Naive B cell (primary cell): ENCODE data around the gene PKHD1. TPM values are rescaled to one million over a fixed set of nuclear protein-coding genes. Genes with fewer than 3 reads are reported as not detected.
"Not testable (repeated sequence)": the region's sequence is repeated elsewhere in the genome, so short reads cannot be mapped to it uniquely, and the experiment has no call there.

Experiments
- ATAC-seq, 2 donors: fragments of 150-1000 bp; cut with Tn5 transposase; 2 replicates each; pipeline ENCODE4 v1.10.0; 2021; ENCODE audit warnings: low read depth in 2 of 2, mild to moderate bottlenecking in 2 of 2, moderate library complexity in 2 of 2
- DNase-seq: peaks from one replicate; pipeline ENCODE4 v3.0.0; 2022
- H3K27ac Mint-ChIP-seq, 6 donors: one replicate each; pipeline ENCODE4 v1.8.0; 2020 to 2022; ENCODE audit warnings: mild to moderate bottlenecking in 6 of 6, mixed read lengths in 6 of 6, moderate library complexity in 5 of 6, inconsistent platforms in 2 of 6
- H3K27me3 Mint-ChIP-seq, 3 donors: one replicate each; pipeline ENCODE4 v1.8.0; 2021 to 2022; ENCODE audit warnings: mixed read lengths in 3 of 3, mild to moderate bottlenecking in 1 of 3
- H3K36me3 Mint-ChIP-seq, 2 donors: one replicate each; pipeline ENCODE4 v1.8.0; 2020 to 2022; ENCODE audit warnings: mixed read lengths in 2 of 2, inconsistent platforms in 1 of 2, mild to moderate bottlenecking in 1 of 2
- H3K4me1 Mint-ChIP-seq, 3 donors: one replicate each; pipeline ENCODE4 v1.8.0; 2020 to 2022; ENCODE audit warnings: mixed read lengths in 3 of 3, inconsistent platforms in 1 of 3, mild to moderate bottlenecking in 1 of 3, moderate library complexity in 1 of 3
- H3K4me3 Mint-ChIP-seq, 8 donors: one replicate each; pipeline ENCODE4 v1.8.0; 2020 to 2022; ENCODE audit warnings: mild to moderate bottlenecking in 8 of 8, mixed read lengths in 8 of 8, moderate library complexity in 8 of 8, inconsistent platforms in 2 of 8
- H3K9me3 Mint-ChIP-seq, 7 donors: one replicate each; pipeline ENCODE4 v1.8.0; 2020 to 2022; ENCODE audit warnings: mixed read lengths in 7 of 7, mild to moderate bottlenecking in 5 of 7, inconsistent platforms in 2 of 7, moderate library complexity in 1 of 7
- polyA plus RNA-seq, 6 donors: library from polyadenylated mRNA; unstranded; fragments of 300-500 nt; fragmentation: Illumina TruSeq; gene quantifications; one replicate each; pipeline ENCODE4 v1.2.3, GENCODE V29; 2021; ENCODE audit warnings: low read depth in 6 of 6

PKHD1 gene
- polyA plus RNA-seq, 6 donors from 2014 or later = not detected

- H3K4me1 Mint-ChIP-seq = no peaks in the 10 kb centered on the region
- no peak overlapping the region for H3K4me3 Mint-ChIP-seq
- H3K27me3 Mint-ChIP-seq = peaks cover 0 to 5% (median 0%) of the 10 kb centered on the region in 3 donors
Observed at GRCh38 chr6:51989789-51990188, 97.6 kb downstream of the PKHD1 start.

DNA sequence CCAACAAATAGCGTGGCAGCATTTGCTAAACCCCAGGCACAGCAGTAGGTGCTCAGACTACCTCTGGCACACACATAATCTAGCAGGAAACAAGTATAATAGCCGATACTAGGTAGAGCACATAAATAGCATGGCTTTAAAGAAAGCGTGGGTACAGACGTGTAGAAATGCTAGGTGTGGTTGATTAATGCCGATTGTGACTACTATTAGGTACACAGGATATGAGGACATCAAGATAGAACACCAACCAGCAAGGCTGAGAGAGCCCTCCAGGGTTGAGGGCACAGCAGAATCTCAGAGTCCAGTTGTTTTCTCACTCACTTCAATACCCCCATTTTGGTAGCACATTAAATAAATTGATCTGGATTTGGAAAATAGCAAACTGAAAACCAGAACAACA is 100.5 kb downstream of the PKHD1 start:
- DNase-seq (no peak), ATAC-seq (no peak)
- H3K4me1 Mint-ChIP-seq = no peaks in the 10 kb centered on the region
- no peak overlapping the region for H3K27ac Mint-ChIP-seq
- H3K4me3 Mint-ChIP-seq = no peak overlapping the region
- peaks cover 0 to 14% (median 3%) of the 10 kb centered on the region in 7 donors for H3K9me3 Mint-ChIP-seq
- H3K27me3 Mint-ChIP-seq = peaks cover 0 to 9% (median 0%) of the 10 kb centered on the region in 3 donors
- H3K36me3 Mint-ChIP-seq = no peaks in the 10 kb centered on the region

More at GRCh38 chr6:51989789-51990188, 97.6 kb downstream of the PKHD1 start:
- peaks cover 0 to 14% (median 3%) of the 10 kb centered on the region in 7 donors for H3K9me3 Mint-ChIP-seq
- H3K36me3 Mint-ChIP-seq = no peaks in the 10 kb centered on the region
- DNase-seq (no peak), ATAC-seq (no peak)
- peak overlapping the region in 1 of 6 donors; percentile 69 for H3K27ac Mint-ChIP-seq

DNA sequence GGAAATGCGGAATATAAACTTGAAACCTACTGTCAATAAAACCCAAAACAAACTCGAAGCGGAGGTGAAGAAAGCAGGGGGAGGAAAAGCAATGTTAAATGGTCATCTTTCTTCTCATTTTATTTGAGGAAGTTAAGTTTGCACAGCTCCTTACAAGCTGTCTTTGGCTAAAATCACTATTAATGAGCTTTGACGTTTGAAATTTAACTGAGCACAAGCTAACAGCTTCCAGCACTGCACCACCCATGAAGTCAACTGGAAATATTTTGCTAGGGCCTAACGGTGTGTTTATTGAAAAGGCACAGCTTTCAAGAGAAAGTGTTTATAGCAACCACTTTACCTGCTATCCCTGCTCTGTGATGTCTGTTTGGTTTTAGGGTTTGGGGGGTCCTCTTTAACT is 103.8 kb downstream of the PKHD1 start:
- Mint-ChIP-seq H3K4me3 (no peak overlapping the region), H3K36me3 (no peaks in the 10 kb centered on the region), H3K27ac (no peak overlapping the region), H3K4me1 (no peaks in the 10 kb centered on the region), H3K9me3 (peaks cover 0 to 8% (median 0%) of the 10 kb centered on the region in 7 donors), H3K27me3 (peaks cover 0 to 12% (median 0%) of the 10 kb centered on the region in 3 donors)
- ATAC-seq (no peak), DNase-seq (no peak)

DNA sequence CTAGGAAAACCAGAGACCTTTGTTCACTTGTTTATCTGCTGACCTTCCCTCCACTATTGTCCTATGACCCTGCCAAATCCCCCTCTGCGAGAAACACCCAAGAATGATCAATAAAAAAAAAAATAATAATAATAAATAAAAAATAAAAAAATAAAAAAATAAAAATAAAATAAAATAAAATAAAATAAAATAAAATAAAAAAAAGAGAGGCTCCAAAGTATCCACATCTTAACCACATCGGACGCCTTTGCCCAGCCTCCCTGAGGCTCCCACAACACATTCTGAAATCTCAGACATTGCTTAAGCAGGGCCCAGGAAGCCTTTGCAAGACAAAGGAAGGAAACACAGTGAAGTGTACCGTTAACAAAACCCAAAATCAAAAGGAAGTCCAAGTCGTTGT is 104.7 kb downstream of the PKHD1 start:
- Mint-ChIP-seq H3K27ac (peak overlapping the region in 1 of 6 donors; percentile 33), H3K27me3 (peaks cover 0 to 12% (median 0%) of the 10 kb centered on the region in 3 donors)
- not testable (repeated sequence) for H3K36me3 Mint-ChIP-seq, ATAC-seq, DNase-seq, H3K4me1 Mint-ChIP-seq, H3K9me3 Mint-ChIP-seq, H3K4me3 Mint-ChIP-seq

- Mint-ChIP-seq H3K9me3 (peaks cover 0 to 8% (median 0%) of the 10 kb centered on the region in 7 donors), H3K4me1 (no peaks in the 10 kb centered on the region), H3K27ac (no peak overlapping the region), H3K4me3 (no peak overlapping the region), H3K36me3 (no peaks in the 10 kb centered on the region), H3K27me3 (peaks cover 6 to 9% (median 8%) of the 10 kb centered on the region in 3 donors)
- ATAC-seq = no peak
- no peak for DNase-seq
Observed at GRCh38 chr6:51976374-51976773, 111.0 kb downstream of the PKHD1 start.

- no peak for DNase-seq
- Mint-ChIP-seq H3K27me3 (peaks cover 5 to 25% (median 6%) of the 10 kb centered on the region in 3 donors), H3K36me3 (no peaks in the 10 kb centered on the region), H3K9me3 (peaks cover 0 to 6% (median 0%) of the 10 kb centered on the region in 7 donors), H3K4me3 (peak overlapping the region in 1 of 8 donors; percentile 47), H3K4me1 (no peaks in the 10 kb centered on the region), H3K27ac (no peak overlapping the region)
- ATAC-seq = no peak
Observed at GRCh38 chr6:51972659-51973058, 114.8 kb downstream of the PKHD1 start.

DNA sequence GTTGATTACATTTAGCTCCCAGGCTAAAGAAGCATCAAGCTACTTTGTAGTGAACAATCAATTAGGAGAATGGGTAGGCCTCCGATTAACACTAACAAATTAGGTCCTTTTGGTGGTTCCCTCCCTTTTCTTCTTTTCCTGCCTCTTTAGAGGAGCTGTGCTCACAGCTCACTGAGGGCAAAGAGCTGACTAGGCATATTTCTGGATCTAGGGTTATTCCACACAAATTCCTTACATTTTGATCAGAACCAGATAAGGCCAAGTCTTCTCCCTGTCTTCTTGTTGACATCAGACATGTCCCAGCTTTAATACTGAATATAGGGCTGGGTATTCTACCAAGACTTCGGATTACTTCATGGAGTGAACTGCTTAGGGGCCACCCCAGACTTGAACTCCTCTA is 119.1 kb downstream of the PKHD1 start:
- H3K4me1 Mint-ChIP-seq = no peaks in the 10 kb centered on the region
- DNase-seq = no peak
- peaks cover 0 to 8% (median 3%) of the 10 kb centered on the region in 7 donors for H3K9me3 Mint-ChIP-seq
- ATAC-seq = no peak
- H3K36me3 Mint-ChIP-seq = no peaks in the 10 kb centered on the region
- H3K4me3 Mint-ChIP-seq = no peak overlapping the region
- H3K27ac Mint-ChIP-seq = no peak overlapping the region
- peaks cover 21 to 50% (median 24%) of the 10 kb centered on the region in 3 donors for H3K27me3 Mint-ChIP-seq

GRCh38 chr6:51965222-51965801 is 122.1 kb downstream of the PKHD1 start:
- Mint-ChIP-seq H3K4me3 (no peak overlapping the region), H3K36me3 (no peaks in the 10 kb centered on the region), H3K27ac (no peak overlapping the region), H3K27me3 (peaks cover 16 to 30% (median 26%) of the 10 kb centered on the region in 3 donors), H3K4me1 (no peaks in the 10 kb centered on the region), H3K9me3 (peaks cover 0 to 5% (median 0%) of the 10 kb centered on the region in 7 donors)
- ATAC-seq (no peak), DNase-seq (no peak)

DNA sequence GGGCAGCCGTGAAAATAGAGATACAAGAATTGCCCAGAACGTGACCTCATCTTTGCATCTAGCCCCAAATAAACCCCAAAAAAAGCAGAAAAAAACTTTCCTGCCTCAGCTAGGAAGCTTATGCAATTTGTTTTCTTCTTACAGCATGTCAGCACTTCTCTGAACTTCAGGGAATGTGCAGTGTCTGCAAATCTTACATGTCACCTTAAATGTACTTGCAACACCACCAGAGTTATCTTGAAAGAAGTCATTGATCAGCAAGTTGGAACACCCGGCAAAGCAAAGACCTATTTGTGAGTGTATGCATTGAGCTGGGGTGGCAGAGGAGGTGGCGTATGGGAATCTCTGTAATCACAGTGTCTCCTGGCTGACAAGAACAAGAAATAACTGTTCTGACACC is 123.4 kb downstream of the PKHD1 start:
- no peak for DNase-seq
- H3K27me3 Mint-ChIP-seq = peaks cover 16 to 30% (median 26%) of the 10 kb centered on the region in 3 donors
- no peak for ATAC-seq

DNA sequence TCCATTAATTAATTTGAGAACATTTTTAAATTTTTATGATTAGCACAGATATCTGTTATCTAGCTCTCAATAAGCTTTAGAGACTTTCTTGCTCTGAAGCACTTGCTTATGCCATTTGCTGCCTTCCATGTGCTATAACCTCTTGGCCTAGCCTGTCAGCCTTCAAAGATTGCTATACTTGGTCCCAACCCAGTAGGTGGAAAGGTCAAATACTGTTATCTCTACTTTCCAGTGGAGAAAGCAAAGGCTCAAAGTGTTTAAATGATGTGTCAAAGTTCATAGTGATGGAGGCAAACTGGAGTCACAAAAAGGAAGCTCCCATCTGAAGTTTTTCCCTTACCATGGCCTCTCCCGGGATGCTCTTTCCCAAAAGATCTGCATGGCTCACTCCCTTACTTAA is 125.1 kb downstream of the PKHD1 start:
- Mint-ChIP-seq H3K27ac (no peak overlapping the region), H3K4me3 (no peak overlapping the region), H3K27me3 (peaks cover 16 to 30% (median 26%) of the 10 kb centered on the region in 3 donors), H3K36me3 (no peaks in the 10 kb centered on the region), H3K9me3 (peaks cover 0 to 5% (median 0%) of the 10 kb centered on the region in 7 donors), H3K4me1 (no peaks in the 10 kb centered on the region)
- DNase-seq (no peak), ATAC-seq (no peak)

More for the DNA sequence above, 123.4 kb downstream of the PKHD1 start:
- no peaks in the 10 kb centered on the region for H3K36me3 Mint-ChIP-seq
- H3K4me3 Mint-ChIP-seq = no peak overlapping the region
- no peak overlapping the region for H3K27ac Mint-ChIP-seq
- H3K9me3 Mint-ChIP-seq = peaks cover 0 to 5% (median 0%) of the 10 kb centered on the region in 7 donors
- H3K4me1 Mint-ChIP-seq = no peaks in the 10 kb centered on the region

DNA sequence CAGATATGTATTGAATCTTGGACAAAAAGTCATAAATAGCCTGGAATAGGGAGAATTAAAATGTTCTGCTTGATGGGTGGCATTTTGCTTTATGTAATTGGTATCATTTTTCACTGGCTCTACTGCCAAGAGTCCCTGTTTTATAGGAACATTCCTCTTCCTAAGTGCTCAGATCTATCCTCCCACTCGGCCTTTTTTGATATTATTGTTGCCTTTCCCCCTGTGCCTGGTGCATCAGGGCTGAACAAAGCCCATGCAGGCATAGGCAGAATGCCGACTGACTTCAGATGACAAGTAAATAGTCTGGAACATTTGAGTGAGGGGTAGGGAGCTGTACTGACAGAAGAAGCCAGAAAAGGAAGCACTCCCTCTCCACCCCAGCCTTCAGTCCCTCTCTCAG is 127.0 kb downstream of the PKHD1 start:
- Mint-ChIP-seq H3K27me3 (peaks cover 5 to 18% (median 14%) of the 10 kb centered on the region in 3 donors), H3K27ac (no peak overlapping the region)

DNA sequence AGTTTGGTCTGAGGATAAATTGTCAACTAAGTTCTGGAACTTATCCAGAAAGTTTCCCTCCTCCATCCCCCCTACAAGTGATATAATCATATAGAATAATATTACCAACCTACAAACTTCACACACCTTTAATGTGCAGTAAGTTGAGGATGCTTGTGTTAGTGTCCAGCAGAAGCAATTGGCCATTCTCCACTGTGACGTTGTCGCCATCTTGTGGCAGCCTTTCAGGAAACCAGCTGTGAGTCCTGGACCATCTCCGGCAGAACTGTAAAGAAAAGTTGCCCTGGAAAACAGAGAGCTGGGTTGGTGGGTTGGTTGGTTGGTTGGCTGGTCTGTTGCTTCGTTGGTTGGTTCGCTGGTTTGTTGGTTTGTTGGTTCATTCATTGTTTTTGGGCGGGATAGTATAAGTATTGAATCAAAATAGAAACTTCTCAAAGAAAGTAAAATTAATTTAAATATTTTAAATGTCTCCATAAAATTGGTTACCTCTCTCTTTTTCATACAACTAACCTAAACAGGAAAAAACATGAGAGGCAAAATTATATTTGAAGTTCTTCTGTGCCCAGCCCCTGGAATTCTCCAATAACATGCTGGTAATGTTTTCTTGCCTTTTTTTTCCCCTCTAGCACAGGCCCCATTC is 127.5 kb downstream of the PKHD1 start:
- Mint-ChIP-seq H3K4me1 (no peaks in the 10 kb centered on the region), H3K9me3 (peaks cover 0 to 2% (median 0%) of the 10 kb centered on the region in 7 donors), H3K27ac (no peak overlapping the region), H3K4me3 (no peak overlapping the region), H3K36me3 (no peaks in the 10 kb centered on the region), H3K27me3 (peaks cover 4 to 18% (median 13%) of the 10 kb centered on the region in 3 donors)
- peak; percentile 0 for DNase-seq
- ATAC-seq = no peak

More for the DNA sequence above, 127.0 kb downstream of the PKHD1 start:
- H3K36me3 Mint-ChIP-seq = no peaks in the 10 kb centered on the region
- peaks cover 0 to 2% (median 0%) of the 10 kb centered on the region in 7 donors for H3K9me3 Mint-ChIP-seq
- DNase-seq (no peak), ATAC-seq (no peak)
- H3K4me3 Mint-ChIP-seq = no peak overlapping the region
- H3K4me1 Mint-ChIP-seq = no peaks in the 10 kb centered on the region

- ATAC-seq (no peak), DNase-seq (no peak)
- Mint-ChIP-seq H3K4me3 (no peak overlapping the region), H3K36me3 (no peaks in the 10 kb centered on the region), H3K4me1 (no peaks in the 10 kb centered on the region), H3K27me3 (peaks cover 0 to 11% (median 1%) of the 10 kb centered on the region in 3 donors), H3K27ac (no peak overlapping the region), H3K9me3 (no peaks in the 10 kb centered on the region)
Observed at GRCh38 chr6:51954681-51955080, 132.7 kb downstream of the PKHD1 start.

GRCh38 chr6:51953246-51953645 is 134.2 kb downstream of the PKHD1 start:
- Mint-ChIP-seq H3K27me3 (peaks cover 0 to 11% (median 0%) of the 10 kb centered on the region in 3 donors), H3K36me3 (no peaks in the 10 kb centered on the region), H3K4me1 (no peaks in the 10 kb centered on the region), H3K9me3 (no peaks in the 10 kb centered on the region), H3K27ac (no peak overlapping the region), H3K4me3 (no peak overlapping the region)
- DNase-seq = no peak
- no peak for ATAC-seq
